A549 (cell line): ENCODE measurements around the gene PILRB. TPM values are rescaled to one million over a fixed set of nuclear protein-coding genes. Genes with fewer than 3 reads are reported as not detected.
A peak's percentile ranks its signal among the peaks of the same experiment; 100 is the strongest.
"Not testable (repeated sequence)": the region's sequence is repeated elsewhere in the genome, so short reads cannot be mapped to it uniquely, and the experiment has no call there.

Experiments used
- ATAC-seq, 2 experiments: fragments of 200-7000 bp in 1 of 2; fragments of >200 bp in 1 of 2; cut with Nextera tagmentation in 1 of 2; cut with Tn5 transposase in 1 of 2; 3 replicates each; pipeline versions ENCODE4 v1.8.0 to v1.9.1; 2018 to 2020; ENCODE audit warnings: mild to moderate bottlenecking in 1 of 2, moderate library complexity in 1 of 2
- CTCF ChIA-PET: fragments of 300-600 bp; sonication (Branson Sonifier 250); formaldehyde crosslinking; extraction: SDS; loops from one replicate; lab custom pipeline; 2021; ENCODE audit warnings: antibody characterized with exemption, inconsistent platforms; lab: Yijun Ruan, JAX
- POLR2A ChIA-PET: fragments of 350-600 bp; formaldehyde crosslinking; extraction: SDS; loops from one replicate; lab custom pipeline; 2021; ENCODE audit warnings: antibody characterized with exemption, inconsistent platforms; lab: Yijun Ruan, JAX
- DNase-seq, 2 experiments: peaks; one replicate each; pipeline versions ENCODE4 v3.0.0 to v3.0.0-alpha.2; 2011 to 2016; ENCODE audit warnings: low read depth in 1 of 2, low spot score in 1 of 2
- FAIRE-seq: peaks from 2 replicates; lab custom pipeline; 2011; peaks lifted over from hg19 to GRCh38; lab: Jason Lieb, UNC
- H3K27ac ChIP-seq, 2 experiments: fragments of >200 bp; sonication (Bioruptor Twin); formaldehyde crosslinking; 3 replicates each; pipeline ENCODE4 v1.5.1; 2016 to 2017
- H3K4me1 ChIP-seq: fragments of >200 bp; sonication (Bioruptor Twin); formaldehyde crosslinking; 3 replicates; pipeline ENCODE4 v1.6.1; 2016
- H3K4me2 ChIP-seq: fragments of >200 bp; sonication (Bioruptor Twin); formaldehyde crosslinking; 3 replicates; pipeline ENCODE4 v1.6.1; 2016
- H3K4me3 ChIP-seq: fragments of >200 bp; sonication (Bioruptor Twin); formaldehyde crosslinking; 3 replicates; pipeline ENCODE4 v1.5.1; 2016
- H3K9me3 ChIP-seq: fragments of >200 bp; sonication (Bioruptor Twin); formaldehyde crosslinking; 3 replicates; pipeline ENCODE4 v1.6.1; 2016
- POLR2AphosphoS2 ChIP-seq: conservative IDR thresholded peaks from 2 replicates; pipeline ENCODE4 v1.6.1; 2012; ENCODE audit warnings: low read length, improper control_type of control experiment, inconsistent platforms
- WGBS: methylation state at CpG from one replicate; pipeline ENCODE4 v1.1.6; 2017; ENCODE audit errors: missing lambda C conversion rate; 5-methylcytosine and 5-hydroxymethylcytosine counted together
- polyA minus RNA-seq: library from RNA; depleted of rRNA, polyadenylated mRNA; stranded (reverse); fragments of >200 nt; gene quantifications from 2 replicates; pipeline ENCODE4 v1.2.3, GENCODE V29; 2011; rRNA and poly(A)+ RNA removed
- polyA plus RNA-seq, 4 experiments: library from polyadenylated mRNA; depleted of rRNA in 3 of 4; stranded (reverse); fragments of >200 nt; fragmentation: RNase III in 1 of 4; extraction: RNeasy Plus Mini Kit Qiagen cat#74134 plus additional on column Dnase treatment in 1 of 4; gene quantifications; 2 replicates in 3 of 4; 3 replicates in 1 of 4; pipeline ENCODE4 v1.2.3, GENCODE V29; 2011 to 2017
- TF ChIP-seq, protein P1 (sequence below): IDR thresholded peaks from 2 replicates; pipeline ENCODE4 v1.6.1; 2012

Gene PILRB
- 24.9 and 28.6 TPM in 2 replicates for polyA plus RNA-seq (2011; rRNA removed)
- polyA plus RNA-seq (2012; cell fraction: cytosol; rRNA removed): 47.0 and 50.9 TPM in 2 replicates
- 539 and 545 TPM in 2 replicates for polyA plus RNA-seq (2012; cell fraction: nucleus; rRNA removed)
- 45.3 to 47.8 TPM (median 46.7 TPM) in 3 replicates for polyA plus RNA-seq (2017; fragmentation: RNase III; extraction: RNeasy Plus Mini Kit Qiagen cat#74134 plus additional on column Dnase treatment)
- 12.0 and 12.7 TPM in 2 replicates for polyA minus RNA-seq

DNA sequence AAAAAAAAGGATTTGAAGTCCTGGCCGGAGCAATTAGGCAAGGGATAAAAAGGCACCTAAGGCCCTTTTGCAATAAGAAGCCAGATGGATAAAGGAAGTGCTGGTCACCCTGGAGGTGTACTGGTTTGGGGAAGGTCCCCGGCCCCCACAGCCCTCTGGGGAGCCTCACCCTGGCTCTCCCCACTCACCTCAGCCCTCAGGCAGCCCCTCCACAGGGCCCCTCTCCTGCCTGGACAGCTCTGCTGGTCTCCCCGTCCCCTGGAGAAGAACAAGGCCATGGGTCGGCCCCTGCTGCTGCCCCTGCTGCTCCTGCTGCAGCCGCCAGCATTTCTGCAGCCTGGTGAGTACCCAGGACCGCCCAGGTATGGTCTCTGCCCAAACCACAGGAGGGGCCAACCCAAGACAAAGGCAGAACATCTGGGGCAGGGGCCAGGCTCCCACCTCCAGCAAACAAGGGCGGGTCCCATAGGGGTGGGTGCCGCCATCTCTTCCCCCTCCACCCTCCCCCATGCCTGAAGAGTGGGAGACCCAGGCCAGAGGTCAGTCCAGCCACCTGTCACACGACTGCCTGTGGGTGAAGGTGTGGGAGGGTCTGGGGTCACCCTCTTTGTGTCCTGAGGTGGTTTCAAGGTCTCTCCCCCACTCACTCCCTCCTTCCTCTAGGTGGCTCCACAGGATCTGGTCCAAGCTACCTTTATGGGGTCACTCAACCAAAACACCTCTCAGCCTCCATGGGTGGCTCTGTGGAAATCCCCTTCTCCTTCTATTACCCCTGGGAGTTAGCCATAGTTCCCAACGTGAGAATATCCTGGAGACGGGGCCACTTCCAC lies at the start of gene PILRB:
PILRB (plus strand) TSS at position 91 of the 830 bp plus-strand sequence; CDS start at position 277, 186 bp downstream.
- POLR2A ChIA-PET: no interaction called here
- FAIRE-seq (no peak), ATAC-seq (peak; percentile 14 to 40; a peak in 4 of 6 replicates)
- 93% methylated on average over 9 of the region's 11 CpGs for WGBS
- H3K4me2 ChIP-seq: no peak within 1 kb of the TSS
- TF ChIP-seq, protein P1, sequence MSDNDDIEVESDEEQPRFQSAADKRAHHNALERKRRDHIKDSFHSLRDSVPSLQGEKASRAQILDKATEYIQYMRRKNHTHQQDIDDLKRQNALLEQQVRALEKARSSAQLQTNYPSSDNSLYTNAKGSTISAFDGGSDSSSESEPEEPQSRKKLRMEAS: no peak
- TF ChIP-seq POLR2AphosphoS2: 0 out of 2 replicates have a peak, but pooled peaks have one; percentile 55
- TF ChIP-seq, all 56 proteins: peak for 1
- no peak within 1 kb of the TSS for H3K27ac ChIP-seq
- DNase-seq: no peak
- H3K4me1 ChIP-seq: no peaks in the 10 kb centered on the region
- H3K4me3 ChIP-seq: no peak within 1 kb of the TSS
- H3K9me3 ChIP-seq: no peaks in the 10 kb centered on the region
- CTCF ChIA-PET: interaction anchor here (0.7 kb wide), 1 partner anchor 10 kb away, joined by 3 read pairs; no protein-coding TSS in a partner anchor

DNA sequence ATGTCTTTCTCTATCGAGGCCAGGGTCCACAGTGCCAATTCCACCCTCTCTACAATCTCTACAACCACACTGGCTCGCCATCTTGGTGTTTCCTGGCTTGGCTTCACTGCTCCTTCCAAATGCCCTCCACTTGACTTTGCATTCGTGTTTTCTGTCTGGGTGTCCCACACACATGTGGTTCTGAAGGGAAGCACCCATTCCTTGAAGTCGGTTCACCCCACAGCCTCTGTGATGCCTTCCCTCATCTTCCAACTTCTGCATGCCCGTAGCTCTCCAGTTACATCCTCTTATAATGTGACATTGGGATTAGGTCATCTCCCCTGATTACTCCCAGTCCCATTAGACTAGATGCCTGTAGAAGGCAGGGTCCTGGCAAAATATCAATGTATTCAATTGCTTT lies 39.6 kb upstream of the PILRB start:
- H3K27ac ChIP-seq, H3K4me2 ChIP-seq, POLR2A ChIA-PET, ATAC-seq, CTCF ChIA-PET, DNase-seq, H3K9me3 ChIP-seq, FAIRE-seq, H3K4me3 ChIP-seq, H3K4me1 ChIP-seq: not testable (repeated sequence)
- WGBS: 92% methylated on average over 5 of the region's 5 CpGs

DNA sequence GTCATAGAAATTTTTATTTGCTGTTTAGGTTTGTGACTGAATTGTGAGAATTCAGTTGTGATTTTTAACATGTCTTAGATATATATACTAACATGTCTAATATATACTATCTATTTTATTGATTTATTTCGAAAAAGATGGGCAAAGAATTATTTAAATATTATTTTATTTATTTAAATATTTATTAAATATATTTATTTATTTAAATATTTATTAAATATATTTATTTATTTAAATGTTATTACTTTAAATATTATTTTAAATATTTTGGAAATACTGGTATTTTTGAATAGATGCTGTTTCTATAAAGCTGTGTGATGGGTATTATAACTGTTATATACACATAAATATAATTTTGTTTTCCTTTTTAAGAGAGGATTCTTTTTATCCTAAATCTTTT lies 36.3 kb upstream of the PILRB start:
- H3K4me1 ChIP-seq, FAIRE-seq, DNase-seq, H3K4me3 ChIP-seq, H3K4me2 ChIP-seq, H3K27ac ChIP-seq, POLR2A ChIA-PET, ATAC-seq, CTCF ChIA-PET, H3K9me3 ChIP-seq: not testable (repeated sequence)
- WGBS: 68% methylated on average over 1 of the region's 1 CpG

DNA sequence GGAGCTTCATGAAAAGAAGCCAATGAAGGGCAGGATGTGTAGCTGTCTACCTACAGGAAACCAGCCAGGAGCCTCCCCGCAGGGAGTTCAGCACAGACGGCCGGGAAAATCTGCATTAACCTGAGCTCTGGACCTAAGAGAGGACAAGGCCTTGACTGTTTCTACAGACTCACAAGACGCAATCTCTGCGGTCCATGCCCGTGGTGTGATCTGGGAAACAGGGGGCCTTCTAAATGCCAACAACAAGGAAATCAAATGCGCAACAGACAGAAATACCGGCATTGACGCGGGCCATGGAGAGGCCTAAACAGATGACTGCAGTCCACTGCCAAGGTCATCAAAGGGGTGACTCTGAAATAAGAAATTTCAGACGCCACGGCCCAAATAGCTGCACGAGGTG lies 33.7 kb upstream of the PILRB start:
- H3K4me3 ChIP-seq, DNase-seq, H3K9me3 ChIP-seq, FAIRE-seq, ATAC-seq, POLR2A ChIA-PET, H3K4me2 ChIP-seq, H3K4me1 ChIP-seq, H3K27ac ChIP-seq: not testable (repeated sequence)
- WGBS: 92% methylated on average over 13 of the region's 13 CpGs
- CTCF ChIA-PET: interaction anchor here (1.1 kb wide), 1 partner anchor 192 kb away, joined by 3 read pairs; no protein-coding TSS in a partner anchor

DNA sequence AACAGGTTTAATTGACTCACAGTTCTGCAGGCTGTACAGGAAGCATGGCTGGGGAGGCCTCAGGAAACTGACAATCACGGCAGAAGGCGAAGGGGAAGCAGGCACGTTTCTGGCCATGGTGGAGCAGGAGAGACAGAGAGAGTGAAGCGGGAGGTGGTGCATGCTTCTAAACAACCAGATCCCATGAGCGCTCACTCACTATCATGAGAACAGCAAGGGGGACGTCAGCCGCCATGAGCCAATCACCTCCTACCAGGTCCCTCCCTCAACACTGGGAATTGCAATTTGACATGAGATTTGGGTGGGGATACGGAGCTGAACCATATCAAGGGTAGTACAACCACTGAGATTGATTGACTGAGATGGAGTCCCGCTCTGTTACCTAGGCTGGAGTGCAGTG lies 32.2 kb upstream of the PILRB start:
- DNase-seq, H3K4me3 ChIP-seq, POLR2A ChIA-PET, FAIRE-seq, H3K4me1 ChIP-seq, H3K4me2 ChIP-seq, ATAC-seq, H3K27ac ChIP-seq, H3K9me3 ChIP-seq: not testable (repeated sequence)
- WGBS: 95% methylated on average over 9 of the region's 9 CpGs
- CTCF ChIA-PET: interaction anchor here (1.2 kb wide), 1 partner anchor 22 kb away, joined by 3 read pairs; no protein-coding TSS in a partner anchor

DNA sequence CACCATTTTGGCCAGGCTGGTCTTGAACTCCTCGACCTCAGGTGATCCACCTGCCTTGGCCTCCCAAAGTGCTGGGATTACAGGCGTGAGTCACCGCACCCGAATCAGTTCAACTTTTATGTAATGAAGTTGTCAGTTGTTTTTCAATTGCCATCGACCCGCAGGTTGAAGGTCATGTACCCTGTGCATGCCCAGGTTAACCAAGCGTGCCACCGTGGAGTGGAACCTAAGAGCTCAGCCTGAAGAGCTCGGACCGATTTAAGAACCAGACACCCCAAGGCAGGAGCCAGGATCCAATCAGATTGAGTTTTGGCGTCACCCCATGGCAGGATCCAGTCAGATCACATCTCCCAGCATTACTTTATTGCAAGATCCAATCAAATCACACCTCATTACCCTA lies 31.0 kb upstream of the PILRB start:
- H3K4me2 ChIP-seq, POLR2A ChIA-PET, H3K4me3 ChIP-seq, H3K27ac ChIP-seq, ATAC-seq, H3K9me3 ChIP-seq, H3K4me1 ChIP-seq, DNase-seq, FAIRE-seq: not testable (repeated sequence)
- CTCF ChIA-PET: interaction anchor here (1.2 kb wide), 1 partner anchor 20 kb away, joined by 3 read pairs; no protein-coding TSS in a partner anchor
- 97% methylated on average over 11 of the region's 11 CpGs for WGBS
